GM12891 (cell line): ENCODE data around the gene KCNMB2.

ENCODE experiments used
- DNase-seq: peaks from one replicate; pipeline ENCODE4 v3.0.0; 2011; ENCODE audit warnings: low spot score; ENCODE audit not compliant: insufficient read length
- FAIRE-seq: peaks from 2 replicates; lab custom pipeline; 2011; peaks lifted over from hg19 to GRCh38; lab: Jason Lieb, UNC
- PAX5 ChIP-seq: IDR thresholded peaks from 2 replicates; pipeline ENCODE4 v1.6.1; 2011; ENCODE audit warnings: low read length, moderate library complexity, mild to moderate bottlenecking; ENCODE audit not compliant: insufficient read depth, severe bottlenecking
- POLR2A ChIP-seq: IDR thresholded peaks from 2 replicates; pipeline ENCODE4 v1.6.1; 2011; ENCODE audit warnings: low read depth, low read length, control low read depth
- POLR2AphosphoS5 ChIP-seq: IDR thresholded peaks from 2 replicates; pipeline ENCODE4 v1.6.1; 2011; ENCODE audit warnings: low read depth, low read length, control low read depth
- POU2F2 ChIP-seq: IDR thresholded peaks from 2 replicates; pipeline ENCODE4 v1.6.1; 2011; ENCODE audit warnings: low read depth, mild to moderate bottlenecking, control low read depth, low read length, moderate library complexity
- SPI1 ChIP-seq: IDR thresholded peaks from 2 replicates; pipeline ENCODE4 v1.6.1; 2011; ENCODE audit warnings: low read depth, low read length, control low read depth
- TAF1 ChIP-seq: IDR thresholded peaks from 2 replicates; pipeline ENCODE4 v1.6.1; 2011; ENCODE audit warnings: low read depth, low read length, control low read depth

Gene KCNMB2

GRCh38 chr3:178707311-178708031 is 171.2 kb downstream of the KCNMB2 start:
- FAIRE-seq (no peak), DNase-seq (no peak)
- TF ChIP-seq PAX5 (no peak), SPI1 (no peak), POU2F2 (no peak), POLR2A (no peak), TAF1 (no peak), POLR2AphosphoS5 (no peak)

- no peak for DNase-seq
- no peak for FAIRE-seq
- no peak for TF ChIP-seq SPI1
- TF ChIP-seq PAX5, result no peak
- no peak for TF ChIP-seq POLR2A
- no peak for TF ChIP-seq TAF1
- TF ChIP-seq POU2F2, result no peak
- TF ChIP-seq POLR2AphosphoS5, result no peak
Measured at GRCh38 chr3:178709051-178709450, 172.8 kb downstream of the KCNMB2 start.

GRCh38 chr3:178711753-178712152 is 175.5 kb downstream of the KCNMB2 start:
- FAIRE-seq (no peak), DNase-seq (no peak)
- TF ChIP-seq TAF1 (no peak), SPI1 (no peak)

- no peak for FAIRE-seq
- no peak for DNase-seq
Measured at GRCh38 chr3:178712247-178712646, 176.0 kb downstream of the KCNMB2 start.

GRCh38 chr3:178714925-178715832 is 178.9 kb downstream of the KCNMB2 start:
- no peak for TF ChIP-seq POLR2AphosphoS5
- no peak for TF ChIP-seq SPI1
- no peak for TF ChIP-seq TAF1
- TF ChIP-seq POLR2A, result no peak
- TF ChIP-seq PAX5, result no peak
- TF ChIP-seq POU2F2, result no peak
- peak; percentile 35 for FAIRE-seq

More at GRCh38 chr3:178712247-178712646, 176.0 kb downstream of the KCNMB2 start:
- TF ChIP-seq SPI1, result no peak
- TF ChIP-seq POLR2AphosphoS5, result no peak
- no peak for TF ChIP-seq TAF1

GRCh38 chr3:178718995-178719635 is 182.9 kb downstream of the KCNMB2 start:
- no peak for FAIRE-seq
- no peak for DNase-seq
- no peak for TF ChIP-seq PAX5

More at GRCh38 chr3:178714925-178715832, 178.9 kb downstream of the KCNMB2 start:
- no peak for DNase-seq

GRCh38 chr3:178732824-178733223 is 196.6 kb downstream of the KCNMB2 start:
- DNase-seq, result no peak
- FAIRE-seq, result no peak
- TF ChIP-seq POLR2AphosphoS5 (no peak), POLR2A (no peak), POU2F2 (no peak), TAF1 (no peak), PAX5 (no peak), SPI1 (no peak)

GRCh38 chr3:178735032-178735674 is 198.9 kb downstream of the KCNMB2 start:
- no peak for TF ChIP-seq POLR2A
- no peak for TF ChIP-seq POLR2AphosphoS5
- TF ChIP-seq SPI1, result no peak
- no peak for TF ChIP-seq TAF1
- no peak for TF ChIP-seq POU2F2
- no peak for TF ChIP-seq PAX5
- FAIRE-seq (no peak), DNase-seq (no peak)

- no peak for DNase-seq
- TF ChIP-seq SPI1 (no peak), POLR2AphosphoS5 (no peak), TAF1 (no peak), PAX5 (no peak), POLR2A (no peak)
- FAIRE-seq, result no peak
Measured at GRCh38 chr3:178736300-178736699, 200.1 kb downstream of the KCNMB2 start.

- no peak for FAIRE-seq
- no peak for DNase-seq
- TF ChIP-seq SPI1 (no peak), POLR2AphosphoS5 (no peak), POLR2A (no peak), TAF1 (no peak), PAX5 (no peak), POU2F2 (no peak)
Measured at GRCh38 chr3:178739720-178740119, 203.5 kb downstream of the KCNMB2 start.
